ENCODE results near the gene CXorf38. TPM values are rescaled to one million over a fixed set of nuclear protein-coding genes. Genes with fewer than 3 reads are reported as not detected.

CXorf38 gene
- total and polyA plus RNA-seq, 2 experiments from 2014 or later, result 6.5 to 8.8 TPM

DNA sequence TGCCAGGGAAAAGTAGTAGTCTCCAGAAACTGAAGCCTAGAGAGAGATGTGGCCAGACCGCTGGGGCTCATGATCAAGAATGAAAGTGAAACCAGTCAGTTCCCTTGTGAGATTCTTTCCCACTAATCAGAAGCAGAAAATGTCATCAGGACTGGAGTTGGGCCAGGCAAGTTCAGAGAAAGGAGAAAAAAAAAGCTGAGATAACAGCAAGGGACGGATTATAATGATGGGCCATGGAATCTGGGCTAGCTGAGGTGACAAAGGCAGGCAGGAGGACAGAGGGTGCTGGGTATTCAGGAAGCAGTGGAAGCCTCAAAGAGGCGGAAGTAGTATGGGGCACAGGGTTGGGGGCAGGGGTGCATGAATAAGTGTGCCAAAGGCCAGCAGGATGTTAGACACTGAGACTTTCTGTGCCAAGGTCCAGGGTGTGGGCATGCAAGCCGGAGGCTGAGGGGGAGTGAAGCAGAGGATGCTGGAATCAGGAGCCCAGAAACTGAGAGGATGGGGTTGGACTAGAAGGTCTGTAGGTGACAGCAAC is 2.5 kb downstream of the CXorf38 start (continued):
- TF ChIP-seq, protein P1, sequence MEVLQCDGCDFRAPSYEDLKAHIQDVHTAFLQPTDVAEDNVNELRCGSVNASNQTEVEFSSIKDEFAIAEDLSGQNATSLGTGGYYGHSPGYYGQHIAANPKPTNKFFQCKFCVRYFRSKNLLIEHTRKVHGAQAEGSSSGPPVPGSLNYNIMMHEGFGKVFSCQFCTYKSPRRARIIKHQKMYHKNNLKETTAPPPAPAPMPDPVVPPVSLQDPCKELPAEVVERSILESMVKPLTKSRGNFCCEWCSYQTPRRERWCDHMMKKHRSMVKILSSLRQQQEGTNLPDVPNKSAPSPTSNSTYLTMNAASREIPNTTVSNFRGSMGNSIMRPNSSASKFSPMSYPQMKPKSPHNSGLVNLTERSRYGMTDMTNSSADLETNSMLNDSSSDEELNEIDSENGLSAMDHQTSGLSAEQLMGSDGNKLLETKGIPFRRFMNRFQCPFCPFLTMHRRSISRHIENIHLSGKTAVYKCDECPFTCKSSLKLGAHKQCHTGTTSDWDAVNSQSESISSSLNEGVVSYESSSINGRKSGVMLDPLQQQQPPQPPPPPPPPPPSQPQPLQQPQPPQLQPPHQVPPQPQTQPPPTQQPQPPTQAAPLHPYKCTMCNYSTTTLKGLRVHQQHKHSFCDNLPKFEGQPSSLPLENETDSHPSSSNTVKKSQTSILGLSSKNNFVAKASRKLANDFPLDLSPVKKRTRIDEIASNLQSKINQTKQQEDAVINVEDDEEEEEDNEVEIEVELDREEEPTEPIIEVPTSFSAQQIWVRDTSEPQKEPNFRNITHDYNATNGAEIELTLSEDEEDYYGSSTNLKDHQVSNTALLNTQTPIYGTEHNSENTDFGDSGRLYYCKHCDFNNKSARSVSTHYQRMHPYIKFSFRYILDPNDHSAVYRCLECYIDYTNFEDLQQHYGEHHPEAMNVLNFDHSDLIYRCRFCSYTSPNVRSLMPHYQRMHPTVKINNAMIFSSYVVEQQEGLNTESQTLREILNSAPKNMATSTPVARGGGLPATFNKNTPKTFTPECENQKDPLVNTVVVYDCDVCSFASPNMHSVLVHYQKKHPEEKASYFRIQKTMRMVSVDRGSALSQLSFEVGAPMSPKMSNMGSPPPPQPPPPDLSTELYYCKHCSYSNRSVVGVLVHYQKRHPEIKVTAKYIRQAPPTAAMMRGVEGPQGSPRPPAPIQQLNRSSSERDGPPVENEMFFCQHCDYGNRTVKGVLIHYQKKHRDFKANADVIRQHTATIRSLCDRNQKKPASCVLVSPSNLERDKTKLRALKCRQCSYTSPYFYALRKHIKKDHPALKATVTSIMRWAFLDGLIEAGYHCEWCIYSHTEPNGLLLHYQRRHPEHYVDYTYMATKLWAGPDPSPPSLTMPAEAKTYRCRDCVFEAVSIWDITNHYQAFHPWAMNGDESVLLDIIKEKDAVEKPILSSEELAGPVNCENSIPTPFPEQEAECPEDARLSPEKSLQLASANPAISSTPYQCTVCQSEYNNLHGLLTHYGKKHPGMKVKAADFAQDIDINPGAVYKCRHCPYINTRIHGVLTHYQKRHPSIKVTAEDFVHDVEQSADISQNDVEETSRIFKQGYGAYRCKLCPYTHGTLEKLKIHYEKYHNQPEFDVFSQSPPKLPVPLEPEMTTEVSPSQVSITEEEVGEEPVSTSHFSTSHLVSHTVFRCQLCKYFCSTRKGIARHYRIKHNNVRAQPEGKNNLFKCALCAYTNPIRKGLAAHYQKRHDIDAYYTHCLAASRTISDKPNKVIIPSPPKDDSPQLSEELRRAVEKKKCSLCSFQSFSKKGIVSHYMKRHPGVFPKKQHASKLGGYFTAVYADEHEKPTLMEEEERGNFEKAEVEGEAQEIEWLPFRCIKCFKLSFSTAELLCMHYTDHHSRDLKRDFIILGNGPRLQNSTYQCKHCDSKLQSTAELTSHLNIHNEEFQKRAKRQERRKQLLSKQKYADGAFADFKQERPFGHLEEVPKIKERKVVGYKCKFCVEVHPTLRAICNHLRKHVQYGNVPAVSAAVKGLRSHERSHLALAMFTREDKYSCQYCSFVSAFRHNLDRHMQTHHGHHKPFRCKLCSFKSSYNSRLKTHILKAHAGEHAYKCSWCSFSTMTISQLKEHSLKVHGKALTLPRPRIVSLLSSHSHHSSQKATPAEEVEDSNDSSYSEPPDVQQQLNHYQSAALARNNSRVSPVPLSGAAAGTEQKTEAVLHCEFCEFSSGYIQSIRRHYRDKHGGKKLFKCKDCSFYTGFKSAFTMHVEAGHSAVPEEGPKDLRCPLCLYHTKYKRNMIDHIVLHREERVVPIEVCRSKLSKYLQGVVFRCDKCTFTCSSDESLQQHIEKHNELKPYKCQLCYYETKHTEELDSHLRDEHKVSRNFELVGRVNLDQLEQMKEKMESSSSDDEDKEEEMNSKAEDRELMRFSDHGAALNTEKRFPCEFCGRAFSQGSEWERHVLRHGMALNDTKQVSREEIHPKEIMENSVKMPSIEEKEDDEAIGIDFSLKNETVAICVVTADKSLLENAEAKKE (CRISPR knock-in tag; IDR thresholded peaks at IDR 0.05), result no peak

- H3K27me3 ChIP-seq (ENCODE audit: insufficient read depth), result no peaks in the 10 kb centered on the region
- H3K27ac ChIP-seq (ENCODE audit: low read depth), result no peak overlapping the region
- no peak for DNase-seq (ENCODE audit: low spot score)
- Mint-ChIP-seq H3K36me3 (ENCODE audit: low read depth) (peaks cover 8% of the 10 kb centered on the region), H3K27me3 (ENCODE audit: insufficient read depth, low read depth, poor library complexity) (peaks cover 7% of the 10 kb centered on the region), H3K4me1 (peaks cover 14% of the 10 kb centered on the region), H3K4me3 (no peak overlapping the region), H3K9me3 (peaks cover 5% of the 10 kb centered on the region; the same call in 2 of the 3 replicates), H3K27ac (no peak overlapping the region)
- no peaks in the 10 kb centered on the region for H3K4me1 ChIP-seq (ENCODE audit: insufficient read depth)
- peaks cover 18% of the 10 kb centered on the region for H3K79me2 ChIP-seq (replicated peaks; ENCODE audit: insufficient read depth)
- TF ChIP-seq CREB1 (CRISPR knock-in tag; IDR thresholded peaks at IDR 0.05; ENCODE audit: low read depth) (no peak), EZH2phosphoT487 (IDR thresholded peaks at IDR 0.05; ENCODE audit: unreplicated experiment) (no peak), ZNF331 (CRISPR knock-in tag; IDR thresholded peaks at IDR 0.05; ENCODE audit: low read depth) (no peak), NANOG (IDR thresholded peaks at IDR 0.05; ENCODE audit: borderline replicate concordance) (no peak), POLR2AphosphoS5 (IDR thresholded peaks at IDR 0.05; ENCODE audit: low read depth) (no peak), ZNF114 (CRISPR knock-in tag; IDR thresholded peaks at IDR 0.05) (no peak), JUNB (IDR thresholded peaks at IDR 0.05; ENCODE audit: unreplicated experiment) (no peak)
- TF ChIP-seq, protein P2, sequence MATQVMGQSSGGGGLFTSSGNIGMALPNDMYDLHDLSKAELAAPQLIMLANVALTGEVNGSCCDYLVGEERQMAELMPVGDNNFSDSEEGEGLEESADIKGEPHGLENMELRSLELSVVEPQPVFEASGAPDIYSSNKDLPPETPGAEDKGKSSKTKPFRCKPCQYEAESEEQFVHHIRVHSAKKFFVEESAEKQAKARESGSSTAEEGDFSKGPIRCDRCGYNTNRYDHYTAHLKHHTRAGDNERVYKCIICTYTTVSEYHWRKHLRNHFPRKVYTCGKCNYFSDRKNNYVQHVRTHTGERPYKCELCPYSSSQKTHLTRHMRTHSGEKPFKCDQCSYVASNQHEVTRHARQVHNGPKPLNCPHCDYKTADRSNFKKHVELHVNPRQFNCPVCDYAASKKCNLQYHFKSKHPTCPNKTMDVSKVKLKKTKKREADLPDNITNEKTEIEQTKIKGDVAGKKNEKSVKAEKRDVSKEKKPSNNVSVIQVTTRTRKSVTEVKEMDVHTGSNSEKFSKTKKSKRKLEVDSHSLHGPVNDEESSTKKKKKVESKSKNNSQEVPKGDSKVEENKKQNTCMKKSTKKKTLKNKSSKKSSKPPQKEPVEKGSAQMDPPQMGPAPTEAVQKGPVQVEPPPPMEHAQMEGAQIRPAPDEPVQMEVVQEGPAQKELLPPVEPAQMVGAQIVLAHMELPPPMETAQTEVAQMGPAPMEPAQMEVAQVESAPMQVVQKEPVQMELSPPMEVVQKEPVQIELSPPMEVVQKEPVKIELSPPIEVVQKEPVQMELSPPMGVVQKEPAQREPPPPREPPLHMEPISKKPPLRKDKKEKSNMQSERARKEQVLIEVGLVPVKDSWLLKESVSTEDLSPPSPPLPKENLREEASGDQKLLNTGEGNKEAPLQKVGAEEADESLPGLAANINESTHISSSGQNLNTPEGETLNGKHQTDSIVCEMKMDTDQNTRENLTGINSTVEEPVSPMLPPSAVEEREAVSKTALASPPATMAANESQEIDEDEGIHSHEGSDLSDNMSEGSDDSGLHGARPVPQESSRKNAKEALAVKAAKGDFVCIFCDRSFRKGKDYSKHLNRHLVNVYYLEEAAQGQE (IDR thresholded peaks at IDR 0.05; ENCODE audit: unreplicated experiment), result no peak
- H3K36me3 ChIP-seq (ENCODE audit: insufficient read depth), result 0 out of 2 replicates have a peak, but pooled peaks cover 6% of the 10 kb centered on the region
- no peak overlapping the region for H3K4me2 ChIP-seq
- H3K9me2 ChIP-seq (ENCODE audit: insufficient read depth), result no peaks in the 10 kb centered on the region
- H2AFZ ChIP-seq, result no peak overlapping the region
- H3K4me3 ChIP-seq, result no peak overlapping the region
- H4K20me1 ChIP-seq (replicated peaks; ENCODE audit: insufficient read depth), result no peaks in the 10 kb centered on the region
- H3F3A ChIP-seq (replicated peaks; ENCODE audit: low read depth), result 0 out of 2 replicates have a peak, but pooled peaks cover 10% of the 10 kb centered on the region
- no peak for ATAC-seq
Measured at GRCh38 chrX:40644176-40644575, 3.2 kb downstream of the CXorf38 start.

All from GM23338 (cell line).